GM23338 (cell line): ENCODE measurements around the gene TNFRSF12A. TPM values are rescaled to one million over a fixed set of nuclear protein-coding genes. Genes with fewer than 3 reads are reported as not detected.

Experiments used
- ATAC-seq: fragments of 200-7000 bp; cut with Tn5 transposase; 3 replicates; pipeline ENCODE4 v1.9.1; 2020
- DNase-seq: peaks from one replicate; pipeline ENCODE4 v3.0.0-alpha.2; 2015; ENCODE audit warnings: low spot score
- H2AFZ ChIP-seq: fragments of 200-600 bp; sonication (generic); 2 replicates; pipeline ENCODE4 v1.8.0; 2016; ENCODE audit warnings: antibody characterized with exemption, mild to moderate bottlenecking, moderate library complexity
- H3F3A ChIP-seq: fragments of 200-600 bp; sonication (generic); replicated peaks from 2 replicates; pipeline ENCODE4 v1.8.0; 2017; ENCODE audit warnings: antibody characterized with exemption, mixed run types, low read depth
- H3K27ac ChIP-seq: fragments of 200-600 bp; sonication (generic); 2 replicates; pipeline ENCODE4 v1.6.1; 2016; ENCODE audit warnings: low read depth
- H3K27me3 ChIP-seq: fragments of 200-600 bp; sonication (generic); 2 replicates; pipeline ENCODE4 v1.8.0; 2016; ENCODE audit warnings: mild to moderate bottlenecking, mixed run types, moderate library complexity; ENCODE audit not compliant: insufficient read depth
- H3K36me3 ChIP-seq: fragments of 200-600 bp; sonication (generic); 2 replicates; pipeline ENCODE4 v1.8.0; 2016; ENCODE audit warnings: mild to moderate bottlenecking; ENCODE audit not compliant: insufficient read depth
- H3K4me1 ChIP-seq: fragments of 200-600 bp; sonication (generic); 2 replicates; pipeline ENCODE4 v1.8.0; 2016; ENCODE audit warnings: mild to moderate bottlenecking, moderate library complexity; ENCODE audit not compliant: insufficient read depth
- H3K4me2 ChIP-seq: fragments of 200-600 bp; sonication (generic); 2 replicates; pipeline ENCODE4 v1.7.1; 2017; ENCODE audit warnings: mixed run types
- H3K4me3 ChIP-seq: fragments of 200-600 bp; sonication (generic); 2 replicates; pipeline ENCODE4 v1.6.1; 2016; ENCODE audit warnings: mixed run types
- H3K79me2 ChIP-seq: fragments of 200-600 bp; sonication (generic); replicated peaks from 2 replicates; pipeline ENCODE4 v1.8.0; 2017; ENCODE audit warnings: mild to moderate bottlenecking; ENCODE audit not compliant: insufficient read depth
- H3K9me2 ChIP-seq: fragments of 200-600 bp; sonication (generic); 2 replicates; pipeline ENCODE4 v1.8.0; 2017; ENCODE audit not compliant: insufficient read depth
- H4K20me1 ChIP-seq: fragments of 200-600 bp; sonication (generic); replicated peaks from 2 replicates; pipeline ENCODE4 v1.8.0; 2017; ENCODE audit warnings: mild to moderate bottlenecking; ENCODE audit not compliant: insufficient read depth
- H3K27ac Mint-ChIP-seq: 2 replicates; pipeline ENCODE4 v1.8.0; 2020; ENCODE audit warnings: inconsistent platforms, mild to moderate bottlenecking, moderate library complexity, mixed read lengths
- H3K27me3 Mint-ChIP-seq: 3 replicates; pipeline ENCODE4 v1.8.0; 2022; ENCODE audit warnings: low read depth, mild to moderate bottlenecking, moderate library complexity, mixed read lengths, inconsistent platforms; ENCODE audit not compliant: insufficient read depth, poor library complexity
- H3K36me3 Mint-ChIP-seq: 3 replicates; pipeline ENCODE4 v1.8.0; 2021; ENCODE audit warnings: low read depth, mild to moderate bottlenecking, inconsistent platforms, moderate library complexity, mixed read lengths
- H3K4me1 Mint-ChIP-seq: 3 replicates; pipeline ENCODE4 v1.8.0; 2020; ENCODE audit warnings: mild to moderate bottlenecking, inconsistent platforms, mixed read lengths
- H3K4me3 Mint-ChIP-seq: 3 replicates; pipeline ENCODE4 v1.8.0; 2021; ENCODE audit warnings: moderate library complexity, mild to moderate bottlenecking, inconsistent platforms, mixed read lengths
- H3K9me3 Mint-ChIP-seq: 3 replicates; pipeline ENCODE4 v1.8.0; 2020; ENCODE audit warnings: moderate library complexity, mild to moderate bottlenecking, inconsistent platforms, mixed read lengths
- CREB1 ChIP-seq: fragments of 250-450 bp; sonication (Bioruptor Pico); IDR thresholded peaks from 2 replicates; pipeline ENCODE4 v1.5.0; 2020; ENCODE audit warnings: low read depth, mild to moderate bottlenecking, moderate library complexity
- CTCF ChIP-seq, 2 experiments: fragments of 200-600 bp in 1 of 2; sonication (generic) in 1 of 2; conservative IDR thresholded peaks; 2 replicates each; pipeline versions ENCODE4 v1.5.1 to v1.6.1; 2016 to 2017; ENCODE audit warnings: antibody characterized with exemption in 2 of 2, low read depth in 2 of 2, mild to moderate bottlenecking in 2 of 2, moderate library complexity in 1 of 2
- ETS1 ChIP-seq: IDR thresholded peaks from 2 replicates; pipeline ENCODE4 v1.6.1; 2016; ENCODE audit warnings: antibody characterized with exemption
- EZH2 ChIP-seq: fragments of 200-600 bp; sonication (generic); IDR thresholded peaks from one replicate; pipeline ENCODE4 v1.8.0; 2017; ENCODE audit warnings: antibody characterized with exemption, mild to moderate bottlenecking, low read depth; ENCODE audit not compliant: unreplicated experiment
- EZH2phosphoT487 ChIP-seq: fragments of 200-600 bp; sonication (generic); IDR thresholded peaks from one replicate; pipeline ENCODE4 v1.8.1; 2018; ENCODE audit warnings: antibody characterized with exemption; ENCODE audit not compliant: unreplicated experiment
- JUNB ChIP-seq: IDR thresholded peaks from one replicate; pipeline ENCODE4 v1.6.1; 2016; ENCODE audit warnings: antibody characterized with exemption; ENCODE audit not compliant: unreplicated experiment
- NANOG ChIP-seq: IDR thresholded peaks from 2 replicates; pipeline ENCODE4 v1.6.1; 2016; ENCODE audit warnings: antibody characterized with exemption, borderline replicate concordance
- POLR2AphosphoS5 ChIP-seq: IDR thresholded peaks from 2 replicates; pipeline ENCODE4 v1.6.1; 2016; ENCODE audit warnings: antibody characterized with exemption, low read depth
- REST ChIP-seq: IDR thresholded peaks from one replicate; pipeline ENCODE4 v1.6.1; 2018; ENCODE audit warnings: antibody characterized with exemption; ENCODE audit not compliant: unreplicated experiment
- STAT1 ChIP-seq: IDR thresholded peaks from one replicate; pipeline ENCODE4 v1.6.1; 2016; ENCODE audit warnings: antibody characterized with exemption; ENCODE audit not compliant: unreplicated experiment
- ZNF114 ChIP-seq: fragments of 250-450 bp; sonication (Bioruptor Pico); IDR thresholded peaks from 2 replicates; pipeline ENCODE4 v1.5.0; 2020; ENCODE audit warnings: mild to moderate bottlenecking, moderate library complexity
- ZNF331 ChIP-seq: fragments of 250-450 bp; sonication (Bioruptor Pico); IDR thresholded peaks from 2 replicates; pipeline ENCODE4 v1.5.0; 2020; ENCODE audit warnings: low read depth, mild to moderate bottlenecking, moderate library complexity
- polyA plus RNA-seq: library from polyadenylated mRNA; unstranded; fragments of >200 nt; fragmentation: Nextera tagmentation; extraction: Ambion mirVana; gene quantifications from 2 replicates; pipeline ENCODE4 v1.2.1, GENCODE V29; 2016
- total RNA-seq: library from RNA; depleted of rRNA; stranded (reverse); fragments of >200 nt; shearing (Covaris generic); gene quantifications from 2 replicates; pipeline ENCODE4 v1.2.3, GENCODE V29; 2014
- TF ChIP-seq, protein P1 (sequence below): fragments of 250-450 bp; sonication (Bioruptor Pico); IDR thresholded peaks from 2 replicates; pipeline ENCODE4 v1.5.0; 2020; ENCODE audit warnings: mild to moderate bottlenecking, moderate library complexity

Gene TNFRSF12A
- total and polyA plus RNA-seq, 2 experiments from 2014 or later = 78.0 to 152 TPM

DNA sequence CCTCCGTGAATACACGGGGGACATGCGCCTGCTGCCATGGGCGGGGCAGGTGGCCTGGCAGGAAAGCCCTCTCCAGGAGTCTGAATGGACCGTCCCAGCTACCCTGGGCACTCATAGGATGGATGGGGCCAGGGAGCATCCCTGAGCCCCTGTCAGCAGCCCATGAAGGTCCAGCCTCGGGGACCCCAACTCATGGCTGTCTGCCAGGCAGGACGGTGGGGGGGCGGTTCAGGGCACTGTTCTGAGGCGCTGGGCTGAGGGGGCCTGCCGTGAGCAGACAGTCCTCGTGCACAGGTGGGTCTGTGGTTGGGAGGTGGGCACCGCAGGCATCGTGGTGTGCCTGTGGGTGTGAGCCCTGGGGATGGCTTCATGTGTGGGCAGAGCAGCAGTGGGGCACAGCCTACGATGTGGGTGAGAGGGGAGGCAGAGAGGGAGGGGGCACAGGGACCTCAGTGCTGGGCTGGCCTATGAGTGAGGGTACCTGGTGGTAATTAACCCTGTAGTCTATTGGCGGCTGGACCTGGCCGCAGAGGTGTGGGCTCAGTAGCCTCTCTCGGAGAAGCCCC, 33.5 kb upstream of the TNFRSF12A start (continued):
- TF ChIP-seq NANOG = no peak
- no peak for TF ChIP-seq EZH2phosphoT487
- no peak for TF ChIP-seq CREB1

DNA sequence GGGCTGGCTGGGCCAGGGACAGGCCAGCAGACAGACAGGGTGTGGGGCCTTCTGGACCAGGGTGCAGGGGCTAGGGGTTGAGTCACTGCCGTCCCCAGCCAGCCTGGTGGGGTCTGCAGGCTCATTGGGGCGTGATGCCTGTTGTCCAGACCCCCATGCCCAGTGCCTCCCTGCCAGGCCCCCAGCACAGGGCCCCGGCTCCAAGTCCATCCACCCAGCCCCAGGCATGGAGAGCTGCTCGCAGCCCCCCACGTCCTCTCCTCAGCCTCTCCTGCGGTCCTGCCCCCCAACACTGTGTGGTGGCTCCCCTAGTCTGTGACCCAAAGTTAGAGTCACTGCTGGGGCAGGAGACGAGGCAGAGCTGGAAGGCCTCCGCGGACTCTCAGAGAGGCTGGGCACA, 32.9 kb upstream of the TNFRSF12A start:
- peaks cover 28% of the 10 kb centered on the region for H3K4me1 ChIP-seq
- Mint-ChIP-seq H3K27me3 (peaks cover 9% of the 10 kb centered on the region), H3K9me3 (no peaks in the 10 kb centered on the region; the same call in 2 of the 3 replicates), H3K27ac (no peak overlapping the region), H3K4me1 (peaks cover 36% of the 10 kb centered on the region), H3K36me3 (no peaks in the 10 kb centered on the region), H3K4me3 (no peak overlapping the region)
- no peaks in the 10 kb centered on the region for H3K36me3 ChIP-seq
- H3K9me2 ChIP-seq = no peaks in the 10 kb centered on the region
- no peaks in the 10 kb centered on the region for H4K20me1 ChIP-seq
- H3K27me3 ChIP-seq = no peaks in the 10 kb centered on the region
- ATAC-seq = no peak
- H3K79me2 ChIP-seq = no peaks in the 10 kb centered on the region
- no peak overlapping the region for H3K4me3 ChIP-seq
- H3K27ac ChIP-seq = no peak overlapping the region
- H3K4me2 ChIP-seq = no peak overlapping the region
- no peak for TF ChIP-seq JUNB
- TF ChIP-seq ZNF331 = no peak
- no peak for TF ChIP-seq EZH2
- no peak for TF ChIP-seq CTCF (conservative IDR thresholded peaks at IDR 0.05; ENCODE audit: low read depth in 2 of 2)
- no peak for TF ChIP-seq EZH2phosphoT487
- TF ChIP-seq STAT1 = no peak
- TF ChIP-seq, protein P1, sequence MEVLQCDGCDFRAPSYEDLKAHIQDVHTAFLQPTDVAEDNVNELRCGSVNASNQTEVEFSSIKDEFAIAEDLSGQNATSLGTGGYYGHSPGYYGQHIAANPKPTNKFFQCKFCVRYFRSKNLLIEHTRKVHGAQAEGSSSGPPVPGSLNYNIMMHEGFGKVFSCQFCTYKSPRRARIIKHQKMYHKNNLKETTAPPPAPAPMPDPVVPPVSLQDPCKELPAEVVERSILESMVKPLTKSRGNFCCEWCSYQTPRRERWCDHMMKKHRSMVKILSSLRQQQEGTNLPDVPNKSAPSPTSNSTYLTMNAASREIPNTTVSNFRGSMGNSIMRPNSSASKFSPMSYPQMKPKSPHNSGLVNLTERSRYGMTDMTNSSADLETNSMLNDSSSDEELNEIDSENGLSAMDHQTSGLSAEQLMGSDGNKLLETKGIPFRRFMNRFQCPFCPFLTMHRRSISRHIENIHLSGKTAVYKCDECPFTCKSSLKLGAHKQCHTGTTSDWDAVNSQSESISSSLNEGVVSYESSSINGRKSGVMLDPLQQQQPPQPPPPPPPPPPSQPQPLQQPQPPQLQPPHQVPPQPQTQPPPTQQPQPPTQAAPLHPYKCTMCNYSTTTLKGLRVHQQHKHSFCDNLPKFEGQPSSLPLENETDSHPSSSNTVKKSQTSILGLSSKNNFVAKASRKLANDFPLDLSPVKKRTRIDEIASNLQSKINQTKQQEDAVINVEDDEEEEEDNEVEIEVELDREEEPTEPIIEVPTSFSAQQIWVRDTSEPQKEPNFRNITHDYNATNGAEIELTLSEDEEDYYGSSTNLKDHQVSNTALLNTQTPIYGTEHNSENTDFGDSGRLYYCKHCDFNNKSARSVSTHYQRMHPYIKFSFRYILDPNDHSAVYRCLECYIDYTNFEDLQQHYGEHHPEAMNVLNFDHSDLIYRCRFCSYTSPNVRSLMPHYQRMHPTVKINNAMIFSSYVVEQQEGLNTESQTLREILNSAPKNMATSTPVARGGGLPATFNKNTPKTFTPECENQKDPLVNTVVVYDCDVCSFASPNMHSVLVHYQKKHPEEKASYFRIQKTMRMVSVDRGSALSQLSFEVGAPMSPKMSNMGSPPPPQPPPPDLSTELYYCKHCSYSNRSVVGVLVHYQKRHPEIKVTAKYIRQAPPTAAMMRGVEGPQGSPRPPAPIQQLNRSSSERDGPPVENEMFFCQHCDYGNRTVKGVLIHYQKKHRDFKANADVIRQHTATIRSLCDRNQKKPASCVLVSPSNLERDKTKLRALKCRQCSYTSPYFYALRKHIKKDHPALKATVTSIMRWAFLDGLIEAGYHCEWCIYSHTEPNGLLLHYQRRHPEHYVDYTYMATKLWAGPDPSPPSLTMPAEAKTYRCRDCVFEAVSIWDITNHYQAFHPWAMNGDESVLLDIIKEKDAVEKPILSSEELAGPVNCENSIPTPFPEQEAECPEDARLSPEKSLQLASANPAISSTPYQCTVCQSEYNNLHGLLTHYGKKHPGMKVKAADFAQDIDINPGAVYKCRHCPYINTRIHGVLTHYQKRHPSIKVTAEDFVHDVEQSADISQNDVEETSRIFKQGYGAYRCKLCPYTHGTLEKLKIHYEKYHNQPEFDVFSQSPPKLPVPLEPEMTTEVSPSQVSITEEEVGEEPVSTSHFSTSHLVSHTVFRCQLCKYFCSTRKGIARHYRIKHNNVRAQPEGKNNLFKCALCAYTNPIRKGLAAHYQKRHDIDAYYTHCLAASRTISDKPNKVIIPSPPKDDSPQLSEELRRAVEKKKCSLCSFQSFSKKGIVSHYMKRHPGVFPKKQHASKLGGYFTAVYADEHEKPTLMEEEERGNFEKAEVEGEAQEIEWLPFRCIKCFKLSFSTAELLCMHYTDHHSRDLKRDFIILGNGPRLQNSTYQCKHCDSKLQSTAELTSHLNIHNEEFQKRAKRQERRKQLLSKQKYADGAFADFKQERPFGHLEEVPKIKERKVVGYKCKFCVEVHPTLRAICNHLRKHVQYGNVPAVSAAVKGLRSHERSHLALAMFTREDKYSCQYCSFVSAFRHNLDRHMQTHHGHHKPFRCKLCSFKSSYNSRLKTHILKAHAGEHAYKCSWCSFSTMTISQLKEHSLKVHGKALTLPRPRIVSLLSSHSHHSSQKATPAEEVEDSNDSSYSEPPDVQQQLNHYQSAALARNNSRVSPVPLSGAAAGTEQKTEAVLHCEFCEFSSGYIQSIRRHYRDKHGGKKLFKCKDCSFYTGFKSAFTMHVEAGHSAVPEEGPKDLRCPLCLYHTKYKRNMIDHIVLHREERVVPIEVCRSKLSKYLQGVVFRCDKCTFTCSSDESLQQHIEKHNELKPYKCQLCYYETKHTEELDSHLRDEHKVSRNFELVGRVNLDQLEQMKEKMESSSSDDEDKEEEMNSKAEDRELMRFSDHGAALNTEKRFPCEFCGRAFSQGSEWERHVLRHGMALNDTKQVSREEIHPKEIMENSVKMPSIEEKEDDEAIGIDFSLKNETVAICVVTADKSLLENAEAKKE (CRISPR knock-in tag) = no peak
- no peak for TF ChIP-seq CREB1
- no peak for TF ChIP-seq REST
- TF ChIP-seq POLR2AphosphoS5 = no peak
- TF ChIP-seq NANOG = no peak
- TF ChIP-seq ETS1 = no peak
- TF ChIP-seq ZNF114 (CRISPR knock-in tag) = no peak
- no peak overlapping the region for H2AFZ ChIP-seq
- H3F3A ChIP-seq = peaks cover 5% of the 10 kb centered on the region; the same call in 1 of the 2 replicates
- no peak for DNase-seq
